Right kidney (tissue), 1 donor: ENCODE results near the gene ZFPM1.
A peak's percentile ranks its signal among the peaks of the same experiment; 100 is the strongest.

Experiments
- DNase-seq: peaks from one replicate; pipeline ENCODE4 v3.0.0-alpha.2; 2016

ZFPM1 gene

DNA sequence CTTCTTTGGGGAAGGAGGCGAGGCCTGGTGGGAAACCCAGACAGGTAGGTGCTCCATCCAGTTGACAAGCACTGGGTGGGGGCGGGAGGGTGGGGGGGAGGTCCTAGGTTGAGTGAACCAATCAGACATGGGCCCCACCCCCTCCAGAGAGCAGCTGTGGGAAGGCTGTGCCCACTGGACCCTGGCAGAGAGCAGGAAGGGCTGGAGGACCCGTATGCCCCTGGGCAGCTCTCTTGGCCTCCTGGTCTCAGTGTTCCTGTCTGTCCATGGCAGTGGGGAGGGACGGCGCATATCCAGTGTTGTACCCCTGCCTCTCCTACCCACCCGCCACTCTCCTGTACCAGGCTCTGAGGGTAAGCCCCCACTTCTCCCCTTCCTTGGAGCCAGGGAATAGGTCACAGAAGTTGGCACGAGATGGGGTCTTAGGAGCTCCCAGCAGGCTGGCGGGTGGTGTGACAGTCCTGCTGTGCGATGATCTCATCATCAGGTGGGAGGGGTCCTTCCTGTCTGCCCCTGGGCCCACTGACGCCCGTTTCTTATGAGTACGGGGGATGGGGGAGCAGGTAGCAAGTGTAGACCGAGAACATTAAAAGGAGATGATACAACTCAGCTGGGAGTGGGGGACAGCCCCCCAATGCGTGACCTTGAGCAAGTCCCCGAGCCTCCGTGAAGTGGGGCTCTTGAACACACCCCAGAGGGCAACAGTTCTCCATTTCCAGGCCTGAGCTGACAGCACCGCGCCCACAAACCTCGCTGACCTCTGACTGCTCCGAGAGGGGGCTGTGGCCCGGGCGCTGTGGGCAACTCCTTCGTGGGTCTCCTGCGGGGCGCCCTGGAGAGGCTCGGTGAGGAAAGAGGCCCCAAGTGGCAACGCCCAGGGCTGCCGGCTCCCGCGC lies 1.2 kb upstream of the ZFPM1 start:
- DNase-seq = no peak

DNA sequence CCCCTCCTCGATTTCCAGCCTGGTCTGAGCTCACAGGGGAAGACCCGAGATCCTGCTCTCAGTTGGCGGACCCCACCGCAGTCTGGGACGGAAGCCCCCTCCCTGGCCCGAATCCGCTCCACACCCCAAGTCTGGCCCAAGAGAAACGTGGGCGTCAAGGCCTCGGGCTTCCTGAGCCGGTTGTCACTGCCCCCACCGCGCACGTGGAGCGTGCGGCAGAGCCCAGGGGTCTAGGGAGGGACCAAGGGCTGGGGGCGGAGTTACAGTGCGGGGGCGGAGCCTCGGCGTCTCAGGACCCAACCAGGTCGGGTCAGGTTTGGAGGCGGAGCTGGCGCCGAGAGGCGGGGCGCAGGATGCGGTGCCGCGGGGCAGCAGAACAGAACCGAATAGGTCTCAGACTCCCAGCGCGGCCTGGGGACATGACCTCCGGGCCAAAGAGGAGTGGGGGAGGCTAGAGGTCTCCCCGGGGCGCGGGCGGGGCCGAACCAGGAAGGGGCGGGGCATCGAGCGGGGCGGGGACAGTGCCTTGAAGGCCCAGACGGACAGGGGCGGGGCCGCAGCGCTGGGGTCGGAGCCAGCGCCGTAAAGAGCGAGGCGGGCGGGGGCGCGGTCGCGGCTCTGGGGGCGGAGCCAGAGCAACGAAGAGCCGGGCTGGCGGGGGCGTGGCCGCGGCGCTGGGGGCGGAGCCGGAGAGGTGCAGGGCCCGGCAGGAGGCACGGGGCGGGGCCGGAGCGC lies 431 bp upstream of the ZFPM1 start:
- peak; percentile 80 for DNase-seq

DNA sequence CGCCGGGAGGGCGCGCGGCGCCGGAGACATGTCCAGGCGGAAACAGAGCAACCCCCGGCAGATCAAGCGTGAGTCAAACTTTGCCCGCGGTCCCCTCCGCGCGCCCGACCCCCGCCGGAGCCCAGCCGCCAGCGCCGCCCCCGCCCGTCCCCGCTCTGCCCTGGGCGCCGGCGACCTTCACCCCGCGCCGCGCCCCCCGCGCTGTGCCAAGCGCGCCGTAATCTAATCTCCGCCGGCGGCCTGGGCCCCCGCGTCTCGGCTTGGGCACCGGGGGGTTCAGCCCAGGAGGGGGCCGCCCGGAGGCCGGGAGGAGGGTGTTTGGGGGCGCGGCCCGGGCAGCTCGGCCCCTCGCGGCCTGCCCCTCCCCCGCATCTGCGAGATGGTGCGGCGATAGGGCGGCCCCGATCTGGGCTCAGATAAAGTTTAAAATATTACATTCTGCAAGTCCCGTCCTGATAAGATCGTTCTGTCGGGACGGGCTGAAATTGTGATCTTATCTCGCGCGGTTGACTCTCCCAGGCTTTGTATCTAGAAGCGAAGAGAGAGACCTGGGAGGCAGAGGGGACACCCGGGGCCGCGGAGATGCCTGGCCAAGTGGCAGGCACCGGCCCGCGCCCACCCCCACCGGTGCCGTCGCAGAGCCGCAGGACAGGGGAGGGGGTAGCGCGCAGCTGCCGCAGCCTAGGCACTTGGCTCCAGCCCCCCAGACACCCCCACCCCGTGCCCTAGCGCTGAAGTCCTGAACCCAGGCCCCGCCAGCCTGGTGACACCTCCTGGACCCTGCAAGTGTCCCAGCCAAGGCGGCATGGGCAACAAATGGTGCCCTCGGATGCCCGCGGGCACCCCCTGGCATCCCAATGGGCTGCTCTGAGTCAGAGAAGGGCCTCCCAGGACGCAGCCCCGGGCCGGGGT lies 787 bp downstream of the ZFPM1 start:
- peak; percentile 67 for DNase-seq

DNA sequence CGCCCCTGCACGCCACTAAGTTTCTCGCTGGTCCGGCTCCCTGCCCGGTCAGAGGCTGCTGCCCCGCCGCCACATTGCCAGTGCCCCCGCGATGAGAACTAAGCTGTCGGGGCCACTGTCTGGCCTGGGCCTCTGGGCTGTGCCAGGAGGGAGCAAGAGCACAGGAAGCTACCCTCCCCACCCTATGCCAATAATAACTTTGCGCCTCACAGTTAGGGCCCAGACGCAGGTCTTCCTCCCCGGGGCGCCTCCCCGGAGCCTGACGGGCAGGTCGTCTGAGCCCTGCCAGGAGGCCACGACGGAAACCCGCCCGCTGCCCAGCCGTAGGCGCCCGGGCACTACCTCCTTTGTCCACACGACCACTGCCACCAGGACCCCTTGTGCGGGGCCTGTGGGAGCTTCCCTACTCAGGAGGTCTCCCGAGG lies 1.5 kb downstream of the ZFPM1 start:
- no peak for DNase-seq

DNA sequence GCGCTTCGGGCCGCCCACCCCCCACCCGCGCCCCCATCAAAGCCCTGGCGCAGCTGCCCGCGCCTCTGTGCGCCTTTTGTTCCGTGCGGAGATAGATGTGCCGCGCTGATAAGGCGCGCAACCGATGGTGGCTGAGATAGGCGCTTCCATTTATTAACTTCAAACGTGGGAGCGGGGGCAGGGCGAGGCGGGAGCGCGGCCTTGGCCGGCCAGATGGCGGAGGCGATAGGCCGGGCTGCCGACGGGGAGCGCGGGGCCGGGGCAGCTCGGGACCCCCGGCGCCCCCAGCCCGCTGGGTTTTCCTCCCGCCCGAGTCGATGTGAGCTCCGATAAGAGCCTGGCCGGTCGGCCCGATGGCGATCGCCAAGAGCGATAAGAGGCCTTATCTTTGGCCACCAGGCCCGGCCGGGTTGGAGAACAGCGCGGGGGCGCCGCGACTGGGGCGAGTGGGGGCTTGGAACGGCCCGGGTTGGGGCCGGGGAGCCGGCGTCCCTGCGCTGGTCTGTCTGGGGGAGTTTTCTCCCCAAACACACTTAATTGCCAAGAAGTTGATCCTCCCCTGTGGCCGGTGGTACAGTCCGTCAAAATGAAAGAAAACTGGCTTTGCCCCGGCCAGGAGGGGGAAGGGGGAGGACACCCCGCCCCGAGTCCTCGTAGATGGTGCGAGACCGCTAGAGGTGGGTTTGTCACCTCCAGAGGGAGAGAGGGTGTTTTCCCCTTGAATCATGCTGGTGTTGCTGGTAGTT lies 2.7 kb downstream of the ZFPM1 start:
- DNase-seq = peak; percentile 80

DNA sequence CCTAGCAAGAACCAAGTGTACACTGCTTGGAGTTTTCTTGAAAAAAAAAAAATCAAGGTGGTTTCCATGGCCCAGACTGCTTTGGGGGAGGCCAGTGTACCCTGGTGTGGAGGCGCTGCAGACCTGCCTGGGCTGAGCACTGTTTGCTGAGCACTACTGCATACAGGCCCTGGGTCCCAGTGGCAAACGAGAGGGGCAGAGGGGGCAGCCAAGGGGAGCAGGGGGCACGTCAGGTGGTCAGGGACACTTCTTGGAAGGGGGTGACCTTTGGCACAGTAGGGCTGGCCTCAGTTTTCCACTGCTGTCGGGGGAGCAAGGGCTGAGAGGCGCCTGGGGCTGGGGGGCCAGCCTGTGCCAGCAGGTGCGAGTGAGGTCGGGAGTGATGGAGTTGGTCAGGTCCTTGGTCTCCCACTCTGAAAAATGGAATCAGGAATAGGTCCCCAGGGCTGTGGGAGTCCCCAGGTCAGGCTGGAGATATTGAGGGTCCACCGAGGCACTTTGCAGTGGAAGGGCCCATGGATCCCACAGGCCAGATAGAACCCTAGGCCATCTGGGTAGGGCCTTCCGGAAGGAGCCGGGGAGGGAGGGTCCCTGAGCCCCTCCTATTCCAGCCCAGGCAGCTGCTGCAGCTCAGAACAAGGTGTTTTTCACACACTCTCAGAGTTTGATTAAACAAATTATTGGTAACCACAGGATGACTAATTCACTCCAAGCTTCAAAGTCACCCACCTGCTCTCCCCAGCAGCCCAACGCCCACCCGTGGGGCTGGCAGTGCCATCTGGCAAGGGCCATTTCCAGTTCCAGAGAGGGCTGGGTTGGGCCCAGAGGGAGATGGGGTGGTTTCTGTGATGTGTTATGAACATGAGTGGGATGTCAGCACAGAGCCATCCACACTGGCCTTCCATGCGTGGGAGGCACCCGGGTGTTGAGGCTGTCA lies 3.5 kb downstream of the ZFPM1 start:
- DNase-seq = no peak

DNA sequence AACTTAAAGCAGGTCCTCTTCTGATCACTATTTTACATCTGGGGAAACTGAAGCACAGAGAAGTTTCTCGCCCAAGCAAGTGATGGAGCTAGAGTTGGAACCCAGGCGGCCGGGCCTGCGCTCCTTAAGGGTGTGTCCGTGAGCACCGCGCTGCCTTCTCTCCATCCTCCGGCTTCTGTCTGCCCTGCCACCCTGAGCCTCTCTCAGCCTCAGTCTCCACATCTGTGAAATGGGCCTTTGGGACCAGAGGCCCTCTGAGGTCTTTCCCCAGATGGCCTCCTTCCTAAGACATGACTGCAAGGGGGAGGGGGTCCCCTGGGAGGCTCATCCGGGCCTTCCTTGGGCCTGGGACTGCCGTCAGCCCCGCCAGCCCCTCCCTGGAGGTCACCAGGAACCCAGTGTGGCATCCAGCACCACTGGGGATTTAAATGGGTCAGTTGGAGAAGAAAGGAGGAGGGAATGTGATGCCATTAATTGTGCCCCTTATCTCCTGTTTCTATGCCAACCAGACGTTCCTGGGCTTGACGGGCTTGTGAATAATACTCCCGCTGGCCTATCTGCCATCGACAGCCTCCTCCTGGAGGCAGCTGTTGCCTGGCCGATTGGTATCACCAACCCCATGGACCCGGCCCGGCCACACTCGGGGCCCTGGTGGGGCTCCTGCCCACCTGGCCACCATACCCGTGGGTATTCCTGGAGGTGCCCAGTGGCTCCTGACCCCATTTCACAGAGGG lies 5.1 kb downstream of the ZFPM1 start:
- no peak for DNase-seq

DNA sequence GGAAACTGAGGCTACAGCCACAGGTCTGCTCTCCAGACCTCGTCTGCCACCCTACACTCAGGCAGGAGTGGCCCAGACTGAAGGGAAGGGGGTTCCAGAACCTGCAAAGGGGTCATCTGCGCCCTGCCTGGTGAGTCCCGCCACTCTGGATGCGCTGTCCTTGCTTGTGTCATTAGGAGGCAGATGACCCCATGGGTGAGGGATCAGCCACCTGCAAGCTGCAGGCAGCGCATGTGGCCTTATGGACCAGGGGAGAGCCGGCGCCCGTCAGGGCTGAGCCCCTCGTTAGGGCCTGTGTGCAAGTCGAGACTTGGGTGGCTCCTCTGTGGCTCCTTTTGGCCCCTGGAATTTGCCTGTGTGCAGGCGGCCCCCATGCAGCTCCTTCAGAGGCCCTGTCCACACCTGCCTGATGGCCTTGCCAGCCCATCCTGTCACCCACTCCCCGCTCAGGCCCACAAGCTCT lies 5.7 kb downstream of the ZFPM1 start:
- DNase-seq = no peak

DNA sequence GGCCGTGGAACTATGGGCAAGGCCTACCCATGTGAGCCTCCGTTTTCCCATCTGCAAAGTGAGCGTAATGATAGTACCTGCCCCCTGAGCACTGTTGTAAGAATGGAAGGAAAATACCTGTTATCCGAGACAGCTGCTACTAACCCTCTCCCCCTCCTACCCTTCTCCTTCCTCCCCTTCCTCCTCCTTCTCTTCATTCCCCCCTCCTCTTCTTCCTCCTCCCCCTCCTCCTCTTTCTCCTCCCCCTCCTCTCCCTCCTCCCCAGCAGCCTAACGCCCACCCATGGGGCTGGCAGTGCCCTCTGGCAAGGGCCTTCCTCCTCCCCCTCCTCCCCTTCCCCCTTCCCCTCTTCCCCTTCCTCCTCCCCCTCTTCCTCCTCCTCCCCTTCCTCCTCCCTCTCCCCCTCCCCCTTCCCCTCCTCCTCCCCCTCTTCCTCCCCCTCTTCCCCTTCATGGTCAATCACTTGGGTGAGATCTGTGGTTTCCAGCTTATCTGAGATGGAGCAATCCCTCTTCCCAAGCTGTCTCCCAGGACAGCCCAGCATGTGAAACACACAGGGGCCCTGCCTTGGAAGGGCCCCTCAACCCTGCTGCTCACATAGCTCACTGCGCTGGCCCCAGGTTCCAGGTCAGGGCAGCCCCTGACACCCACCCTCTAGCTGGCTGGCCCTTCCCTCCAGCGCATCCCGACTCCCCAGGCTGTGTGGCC lies 6.4 kb downstream of the ZFPM1 start:
- DNase-seq = no peak

DNA sequence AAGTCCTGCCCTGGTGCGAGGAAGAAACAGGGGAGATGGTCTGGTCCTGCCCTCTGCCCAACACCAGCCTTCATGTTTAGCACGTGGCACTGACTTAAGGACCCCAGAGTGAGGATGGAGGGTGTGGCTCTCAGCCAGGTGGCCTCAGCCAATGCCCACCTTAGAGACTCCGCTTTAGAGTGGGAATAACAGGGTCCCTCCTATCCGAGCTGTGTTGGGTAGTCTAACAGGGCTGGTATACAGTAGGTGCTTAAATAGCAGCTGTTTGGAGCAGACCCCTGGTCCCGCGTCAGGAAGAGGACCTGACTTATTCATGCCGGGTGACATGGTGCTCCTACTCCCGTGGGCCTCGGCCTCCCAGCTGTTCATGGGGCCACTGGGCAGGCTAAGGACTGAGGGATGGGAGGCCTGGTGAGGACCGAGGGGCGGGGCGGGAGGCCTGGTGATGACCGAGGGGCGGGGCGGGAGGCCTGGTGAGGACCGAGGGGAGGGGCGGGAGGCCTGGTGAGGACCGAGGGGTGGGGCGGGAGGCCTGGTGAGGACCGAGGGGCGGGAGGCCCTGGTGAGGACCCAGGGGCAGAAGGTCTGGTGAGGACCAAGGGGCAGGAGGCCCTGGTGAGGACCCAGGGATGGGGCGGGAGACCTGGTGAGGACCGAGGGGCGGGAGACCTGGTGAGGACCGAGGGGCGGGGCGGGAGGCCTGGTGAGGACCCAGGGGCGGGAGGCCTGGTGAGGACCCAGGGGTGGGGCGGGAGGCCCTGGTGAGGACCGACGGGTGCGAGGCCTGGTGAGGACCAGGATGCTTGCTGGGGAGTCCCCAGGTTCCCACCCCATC lies 7.6 kb downstream of the ZFPM1 start:
- DNase-seq = no peak

DNA sequence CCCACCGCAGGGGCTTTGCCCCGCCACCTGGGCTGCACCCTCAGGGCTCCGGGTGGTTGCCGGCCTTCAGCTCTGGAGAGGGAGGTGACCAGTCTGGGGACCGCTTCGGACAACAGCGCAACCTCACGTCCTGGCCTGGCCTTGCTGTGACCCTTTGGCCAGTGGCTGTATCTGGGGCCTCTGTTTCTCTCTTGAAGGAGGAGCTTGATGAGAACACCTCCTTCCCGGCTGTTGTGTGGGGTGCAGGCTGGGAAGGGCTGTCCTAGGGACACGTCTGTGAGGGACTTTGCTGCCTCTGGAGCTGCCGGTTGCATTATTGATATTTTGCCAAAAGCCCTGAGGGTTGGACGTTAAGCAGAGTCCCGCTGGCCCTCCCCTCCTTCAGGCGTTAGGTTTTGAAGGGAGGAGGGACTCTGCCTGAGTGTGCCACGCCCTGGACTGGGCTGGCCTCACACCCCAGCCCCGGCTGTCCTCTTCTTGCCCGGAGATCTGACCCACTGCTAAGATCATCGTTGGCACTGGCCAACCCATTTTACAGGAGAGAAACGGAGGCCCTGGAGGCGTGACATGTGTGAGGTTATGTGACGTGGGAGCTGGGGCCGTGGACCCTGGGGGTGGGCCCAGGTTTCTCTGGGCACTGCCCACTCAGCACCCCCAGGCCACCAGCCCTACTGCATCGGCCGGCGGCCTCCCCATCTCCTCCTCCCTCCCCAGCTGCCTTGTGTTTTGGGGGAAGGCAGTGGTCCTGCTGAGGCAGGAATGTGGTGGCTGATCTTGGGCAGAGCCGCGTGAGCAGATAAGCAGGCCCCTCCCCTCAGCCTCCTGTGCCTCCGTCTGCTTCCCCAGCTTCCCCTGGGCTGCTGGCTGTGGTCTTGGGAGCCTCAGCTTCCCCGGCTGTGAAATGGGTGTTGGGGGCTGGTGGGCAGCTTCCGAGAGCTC lies 8.5 kb downstream of the ZFPM1 start:
- DNase-seq = no peak

DNA sequence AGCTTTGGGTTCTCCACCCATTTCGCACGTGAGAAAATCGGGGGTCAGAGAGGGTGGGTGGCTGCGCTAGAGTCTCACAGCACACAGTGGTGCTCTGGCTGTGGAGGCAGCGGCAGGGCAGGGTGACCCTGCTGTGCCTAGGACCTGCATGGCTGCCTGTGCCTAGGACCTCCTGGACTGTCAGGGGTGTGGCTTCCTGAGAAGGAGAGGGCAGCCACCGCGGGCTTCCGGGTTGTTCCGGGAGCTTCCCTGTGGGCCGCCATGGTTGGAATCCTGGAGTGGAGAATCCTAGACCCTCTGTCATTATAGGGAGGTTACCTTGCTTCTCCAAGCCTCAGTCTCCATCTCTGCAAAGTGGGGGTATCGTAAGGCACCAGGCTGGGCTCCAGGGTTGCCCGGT lies 9.3 kb downstream of the ZFPM1 start:
- DNase-seq = no peak

DNA sequence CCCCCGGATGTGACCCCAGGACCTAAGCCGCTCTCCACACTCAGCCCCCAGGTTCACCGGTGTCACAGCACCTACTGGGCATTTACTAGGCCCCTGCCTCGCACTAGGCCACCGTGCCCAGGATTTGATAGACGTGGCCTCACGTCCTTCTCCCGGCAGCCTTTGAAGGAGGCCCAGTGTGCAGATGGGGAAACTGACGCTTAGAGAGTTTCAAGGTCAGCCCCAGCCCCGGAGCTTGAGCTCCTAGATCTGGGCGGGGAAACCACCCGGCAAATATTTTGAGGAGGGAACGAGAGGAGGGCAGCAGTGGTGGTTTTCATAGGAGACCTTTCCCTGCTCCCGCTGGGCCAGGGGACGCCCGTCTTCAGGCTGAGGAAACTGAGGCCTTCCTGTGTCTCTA lies 10.3 kb downstream of the ZFPM1 start:
- DNase-seq = no peak

DNA sequence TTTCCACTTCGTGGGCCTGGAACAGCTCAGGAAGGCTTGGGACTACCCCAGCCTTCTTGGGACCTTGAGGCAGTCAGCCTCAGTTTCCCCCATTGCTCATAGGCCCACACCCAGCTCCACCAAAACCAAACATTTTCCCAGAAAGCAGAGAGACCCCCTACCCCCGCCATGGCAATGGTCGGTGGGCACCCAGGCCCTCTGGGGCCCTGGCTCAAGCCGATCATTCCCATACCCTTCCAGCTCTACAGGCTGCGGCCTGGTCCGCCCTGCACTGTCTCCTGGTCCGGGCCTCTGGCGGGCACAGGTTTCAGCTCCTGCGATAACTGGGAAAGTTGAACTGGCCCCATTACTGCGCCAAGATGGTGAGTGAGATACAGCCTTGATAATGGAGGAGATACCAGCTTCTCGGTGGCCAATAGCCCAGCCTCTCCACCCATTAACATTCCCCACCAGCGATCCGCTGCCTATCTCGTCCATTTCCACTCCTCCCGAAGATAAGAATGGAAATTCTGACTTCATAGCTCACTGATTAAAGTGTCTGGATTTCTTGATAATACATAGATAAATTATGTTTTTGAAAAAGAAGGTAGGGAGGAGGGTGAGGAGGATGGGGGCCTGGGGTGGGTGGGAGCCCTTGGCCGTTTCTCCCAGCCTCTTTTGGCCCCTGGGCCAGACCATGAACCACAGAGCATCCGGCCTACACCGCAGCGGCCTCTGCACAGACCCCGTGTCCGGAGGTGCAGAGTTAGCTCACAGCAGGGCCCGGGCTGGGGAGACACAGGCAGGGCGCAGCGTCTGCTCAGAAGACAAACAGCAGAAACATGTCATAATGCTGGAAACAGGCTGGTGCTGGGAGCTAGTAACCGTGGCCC lies 11.6 kb downstream of the ZFPM1 start:
- DNase-seq = no peak

DNA sequence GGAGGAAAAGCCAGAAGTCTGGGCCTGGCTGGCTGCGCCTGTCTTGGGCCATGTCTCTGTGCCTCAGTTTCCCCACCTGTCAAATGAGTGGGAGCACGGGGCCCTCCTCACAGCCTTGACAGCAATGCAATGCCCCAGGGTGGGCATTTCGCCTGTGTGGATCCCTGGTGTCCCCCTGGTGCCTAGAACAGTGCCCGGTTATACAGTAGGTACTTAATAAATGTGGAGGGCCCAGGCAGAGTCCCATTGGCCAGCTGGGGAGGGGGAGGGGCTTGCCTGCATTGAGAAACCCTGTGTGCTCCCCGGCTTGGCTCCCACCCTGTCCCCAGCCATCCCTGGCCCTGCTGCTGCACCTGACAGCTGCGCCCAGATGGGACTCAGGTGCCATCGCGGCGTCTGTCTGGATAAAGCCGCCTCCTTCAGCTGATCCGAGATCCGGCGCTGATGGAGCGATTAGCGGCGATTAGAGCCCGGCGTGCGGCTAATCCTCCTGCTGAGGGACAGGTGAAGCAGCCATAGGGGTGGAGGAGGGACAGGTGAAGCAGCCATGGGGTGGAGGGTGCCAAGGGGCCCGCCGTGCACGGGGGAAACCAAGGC lies 12.4 kb downstream of the ZFPM1 start:
- DNase-seq = no peak
